HL-60/S4 treated with retinoic acid at 250 ng/mL for 4 days and 3 days (cell line): Measurements from ENCODE around the gene HUS1B.

Source experiments
- in situ Hi-C: fragments of 300-500 bp; cut with MboI; formaldehyde crosslinking; loops from 2 replicates; pipeline ENCODE4 v1.7.0; 2022; ENCODE audit warnings: low sequenced_read_pairs

Gene HUS1B

GRCh38 chr6:624979-625378 is 31.9 kb downstream of the HUS1B start:
- in situ Hi-C loops = no loop called here

GRCh38 chr6:622462-622861 is 34.4 kb downstream of the HUS1B start:
- in situ Hi-C loops = no loop called here

GRCh38 chr6:621931-622330 is 35.0 kb downstream of the HUS1B start:
- in situ Hi-C loops = no loop called here

GRCh38 chr6:620950-621349 is 36.0 kb downstream of the HUS1B start:
- in situ Hi-C loops = no loop called here

GRCh38 chr6:620166-620565 is 36.7 kb downstream of the HUS1B start:
- in situ Hi-C loops = no loop called here

- in situ Hi-C loops = no loop called here
Measured at GRCh38 chr6:617456-618100, 39.3 kb downstream of the HUS1B start.

- in situ Hi-C loops = no loop called here
Measured at GRCh38 chr6:613981-614380, 42.9 kb downstream of the HUS1B start.

GRCh38 chr6:611928-612327 is 45.0 kb downstream of the HUS1B start:
- in situ Hi-C loops = no loop called here

- in situ Hi-C loops = no loop called here
Measured at GRCh38 chr6:610882-611281, 46.0 kb downstream of the HUS1B start.

- in situ Hi-C loops = no loop called here
Measured at GRCh38 chr6:609905-610304, 47.0 kb downstream of the HUS1B start.

- in situ Hi-C loops = no loop called here
Measured at GRCh38 chr6:606829-607379, 50.0 kb downstream of the HUS1B start.
